ENCODE results near the gene RBM19.

The RBM19 gene

DNA sequence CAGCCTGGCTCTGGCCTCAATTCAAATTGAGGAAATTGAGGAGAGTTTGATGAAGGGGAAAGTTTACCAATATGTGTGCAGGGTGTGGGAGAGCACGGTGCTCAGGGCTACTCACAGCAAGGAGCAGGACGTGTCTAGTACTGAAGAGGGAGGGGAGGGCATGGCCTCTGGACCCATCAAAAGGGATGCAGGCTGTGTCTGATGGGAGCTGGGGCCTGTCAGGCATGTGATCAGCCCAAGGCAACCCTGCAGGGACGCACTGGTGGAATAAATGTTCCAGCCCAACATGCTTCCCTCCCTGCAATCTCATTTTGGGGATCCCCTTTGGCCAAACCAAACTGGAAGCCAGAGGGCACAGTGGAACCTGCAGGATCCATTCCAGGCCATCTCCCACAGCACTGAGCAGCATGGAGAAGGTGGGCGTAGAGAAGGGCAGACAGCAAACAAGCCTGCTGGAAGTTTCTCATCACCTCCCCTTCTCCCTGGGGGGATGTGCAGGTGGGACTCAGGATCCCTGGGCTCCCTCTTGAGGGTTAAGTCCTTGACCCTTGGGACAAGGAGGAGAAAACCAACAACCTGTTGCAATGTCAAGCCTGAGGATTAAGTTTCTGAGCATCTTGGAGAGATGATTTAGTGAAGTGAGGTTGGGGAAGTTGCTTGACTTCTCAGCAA lies 17.8 kb upstream of the RBM19 start:
- TF ChIP-seq JUND (IDR thresholded peaks at IDR 0.05; ENCODE audit: low read depth): no peak
- DNase-seq (ENCODE audit: low read depth in 1 of 2, low spot score in 1 of 2): no peak
- in situ Hi-C loops (cut with HindIII; ENCODE audit: low pct_unique_long_range_greater_than_20kb, low sequenced_read_pairs): no loop called here

DNA sequence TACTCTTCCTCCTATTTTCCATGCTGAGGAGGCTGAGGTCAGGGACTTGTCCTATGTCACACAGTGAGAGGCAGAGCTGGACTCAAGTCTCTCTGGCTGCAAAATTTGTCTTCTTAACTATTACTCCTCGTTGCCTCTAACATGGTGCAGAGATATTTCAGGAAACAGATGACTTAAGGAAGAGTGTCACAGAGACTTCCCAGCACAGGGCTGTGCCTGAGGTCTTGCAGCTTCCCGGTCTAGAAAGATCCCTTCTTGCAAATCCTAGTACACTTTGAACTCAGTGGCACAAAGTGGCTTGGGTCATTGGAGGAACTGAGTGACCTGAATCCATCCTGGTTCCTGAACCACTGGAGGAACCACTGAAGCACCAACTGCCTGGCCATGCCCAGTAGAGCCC lies 17.1 kb upstream of the RBM19 start:
- no peak for DNase-seq (ENCODE audit: low read depth in 1 of 2, low spot score in 1 of 2)
- in situ Hi-C loops (cut with HindIII; ENCODE audit: low pct_unique_long_range_greater_than_20kb, low sequenced_read_pairs): no loop called here

DNA sequence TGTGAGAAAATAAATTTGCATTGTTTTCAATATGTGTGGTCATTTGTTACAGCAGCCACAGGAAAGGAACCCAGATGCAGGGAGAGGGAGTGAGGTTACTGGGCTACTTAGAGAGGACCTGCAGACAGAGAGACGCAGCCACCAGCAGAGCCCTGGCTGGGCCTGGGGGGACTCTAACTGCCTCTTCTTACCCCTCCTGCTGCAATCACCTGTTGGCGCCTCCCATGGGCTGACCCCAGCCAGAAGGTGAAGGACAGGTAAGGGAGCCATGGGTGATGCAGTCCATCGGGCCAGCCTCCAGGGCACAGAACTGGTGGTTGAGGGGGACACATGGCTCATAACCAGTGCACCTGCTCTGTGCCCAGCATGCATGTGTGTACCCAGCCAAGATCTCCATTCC lies 15.8 kb upstream of the RBM19 start:
- DNase-seq (ENCODE audit: low read depth in 1 of 2, low spot score in 1 of 2): no peak
- no peak for TF ChIP-seq JUND (IDR thresholded peaks at IDR 0.05; ENCODE audit: low read depth)
- in situ Hi-C loops (cut with HindIII; ENCODE audit: low pct_unique_long_range_greater_than_20kb, low sequenced_read_pairs): no loop called here

More for the DNA sequence above, 17.1 kb upstream of the RBM19 start:
- no peak for TF ChIP-seq JUND (IDR thresholded peaks at IDR 0.05; ENCODE audit: low read depth)

- no peak for TF ChIP-seq JUND (IDR thresholded peaks at IDR 0.05; ENCODE audit: low read depth)
- peak; percentile 58 to 85 for DNase-seq (ENCODE audit: low read depth in 1 of 2, low spot score in 1 of 2)
- in situ Hi-C loops (cut with HindIII; ENCODE audit: low pct_unique_long_range_greater_than_20kb, low sequenced_read_pairs): no loop called here
Measured at GRCh38 chr12:113980537-113981337, 14.6 kb upstream of the RBM19 start.

- in situ Hi-C loops (cut with HindIII; ENCODE audit: low pct_unique_long_range_greater_than_20kb, low sequenced_read_pairs): no loop called here
- no peak for TF ChIP-seq JUND (IDR thresholded peaks at IDR 0.05; ENCODE audit: low read depth)
- no peak for DNase-seq (ENCODE audit: low read depth in 1 of 2, low spot score in 1 of 2)
Measured at GRCh38 chr12:113980054-113980453, 13.9 kb upstream of the RBM19 start.

DNA sequence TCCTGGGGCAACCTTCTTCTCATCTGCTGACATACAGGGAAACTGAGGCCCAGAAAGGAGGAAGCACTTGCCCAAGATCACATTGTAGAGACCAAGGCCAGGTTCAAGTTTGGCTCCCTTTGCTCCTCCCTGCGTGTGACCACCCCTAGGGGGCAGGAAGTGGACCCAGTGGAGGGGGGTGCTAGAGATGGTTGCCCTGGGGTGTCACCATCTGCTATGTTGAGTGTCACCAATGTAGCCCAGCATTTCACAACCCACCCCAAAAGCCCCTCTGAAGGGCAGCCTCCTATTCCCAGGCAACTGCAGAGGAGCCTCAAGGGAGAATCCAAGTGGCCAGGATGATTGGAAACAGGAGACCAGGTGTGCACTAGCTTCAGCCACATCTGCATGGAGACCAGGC lies 12.0 kb upstream of the RBM19 start:
- in situ Hi-C loops (cut with HindIII; ENCODE audit: low pct_unique_long_range_greater_than_20kb, low sequenced_read_pairs): no loop called here
- no peak for TF ChIP-seq JUND (IDR thresholded peaks at IDR 0.05; ENCODE audit: low read depth)
- DNase-seq (ENCODE audit: low read depth in 1 of 2, low spot score in 1 of 2): no peak

DNA sequence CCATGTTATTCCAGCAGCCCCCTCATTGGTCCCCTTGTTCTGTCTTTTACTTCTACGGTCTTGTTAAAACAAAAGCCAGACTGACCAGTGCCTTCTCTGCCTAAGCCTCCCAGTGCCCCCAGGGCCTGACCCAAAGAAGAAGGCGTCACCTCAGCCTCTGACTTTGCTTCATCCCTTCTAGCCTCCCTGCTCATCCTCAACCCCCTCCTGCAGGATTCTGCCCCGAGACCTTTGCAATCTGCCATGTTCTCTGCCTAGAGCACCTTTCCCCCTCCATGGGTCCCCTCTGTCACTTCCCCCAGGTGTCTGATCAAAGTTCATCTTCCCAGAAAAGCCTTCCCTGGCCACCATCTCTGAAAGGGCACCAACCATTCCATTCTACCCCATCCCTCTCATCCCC lies 7.9 kb upstream of the RBM19 start:
- in situ Hi-C loops (cut with HindIII; ENCODE audit: low pct_unique_long_range_greater_than_20kb, low sequenced_read_pairs): no loop called here
- no peak for DNase-seq (ENCODE audit: low read depth in 1 of 2, low spot score in 1 of 2)
- no peak for TF ChIP-seq JUND (IDR thresholded peaks at IDR 0.05; ENCODE audit: low read depth)

GRCh38 chr12:113973109-113973904 lies 7.2 kb upstream of the RBM19 start:
- no peak for TF ChIP-seq JUND (IDR thresholded peaks at IDR 0.05; ENCODE audit: low read depth)
- in situ Hi-C loops (cut with HindIII; ENCODE audit: low pct_unique_long_range_greater_than_20kb, low sequenced_read_pairs): no loop called here
- no peak for DNase-seq (ENCODE audit: low read depth in 1 of 2, low spot score in 1 of 2)

DNA sequence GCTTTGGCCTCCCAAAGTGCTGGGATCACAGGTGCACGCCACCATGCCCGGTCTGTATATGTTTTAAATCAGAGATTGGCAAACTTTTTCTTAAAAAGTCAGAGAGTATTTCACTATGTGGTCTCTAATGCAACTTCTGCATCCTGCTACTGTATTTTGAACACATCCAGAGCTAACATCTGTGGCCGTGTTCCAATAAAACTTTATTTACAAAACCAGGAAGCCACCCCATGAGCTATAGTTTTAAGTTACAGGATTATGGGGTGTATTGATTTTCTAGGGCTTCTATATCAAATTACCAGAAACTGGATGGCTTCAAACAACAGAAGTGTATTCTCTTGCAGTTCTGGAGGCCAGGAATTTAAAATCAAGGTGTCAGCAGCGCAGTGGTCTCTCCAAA lies 5.3 kb upstream of the RBM19 start:
- in situ Hi-C loops (cut with HindIII; ENCODE audit: low pct_unique_long_range_greater_than_20kb, low sequenced_read_pairs): no loop called here
- no peak for DNase-seq (ENCODE audit: low read depth in 1 of 2, low spot score in 1 of 2)
- TF ChIP-seq JUND (IDR thresholded peaks at IDR 0.05; ENCODE audit: low read depth): no peak

DNA sequence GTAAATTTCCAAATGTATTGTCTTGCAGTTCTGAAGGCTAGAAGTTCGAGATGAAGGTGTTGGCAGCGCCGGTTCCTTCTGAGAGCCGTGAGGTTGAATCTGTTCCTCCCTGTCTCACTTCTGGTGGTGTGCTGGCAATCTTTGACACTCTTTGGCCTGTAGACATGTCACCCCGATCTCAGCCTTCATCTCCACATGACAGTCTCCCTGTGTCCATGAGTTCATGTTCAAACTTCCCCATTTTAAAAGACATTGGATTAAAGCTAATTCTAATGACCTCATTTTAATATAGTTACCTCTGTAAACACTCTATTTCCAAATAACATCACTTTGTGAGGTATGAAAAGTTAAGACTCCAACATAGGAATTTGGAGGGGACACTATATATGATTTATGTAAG lies 4.1 kb upstream of the RBM19 start:
- DNase-seq (ENCODE audit: low read depth in 1 of 2, low spot score in 1 of 2): no peak
- no peak for TF ChIP-seq JUND (IDR thresholded peaks at IDR 0.05; ENCODE audit: low read depth)
- in situ Hi-C loops (cut with HindIII; ENCODE audit: low pct_unique_long_range_greater_than_20kb, low sequenced_read_pairs): no loop called here

DNA sequence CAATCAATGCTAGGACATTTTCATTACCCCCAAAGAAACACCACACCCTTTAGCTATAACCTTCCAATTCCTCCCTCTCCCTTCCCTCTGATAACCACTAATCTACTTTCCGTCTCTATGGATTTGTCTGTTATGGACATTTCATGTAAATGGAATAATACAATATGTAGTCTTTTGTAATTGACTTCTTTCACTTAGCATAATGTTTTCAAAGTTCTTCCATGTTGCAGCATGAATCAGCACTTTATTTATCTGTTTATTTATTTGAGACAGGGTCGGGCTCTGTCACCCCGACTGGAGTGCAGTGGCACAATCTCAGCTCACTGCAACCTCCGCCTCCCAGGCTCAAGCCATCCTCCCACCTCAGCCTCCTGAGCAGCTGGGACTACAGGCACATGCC lies 1.2 kb upstream of the RBM19 start:
- in situ Hi-C loops (cut with HindIII; ENCODE audit: low pct_unique_long_range_greater_than_20kb, low sequenced_read_pairs): no loop called here
- no peak for TF ChIP-seq JUND (IDR thresholded peaks at IDR 0.05; ENCODE audit: low read depth)
- no peak for DNase-seq (ENCODE audit: low read depth in 1 of 2, low spot score in 1 of 2)

- in situ Hi-C loops (cut with HindIII; ENCODE audit: low pct_unique_long_range_greater_than_20kb, low sequenced_read_pairs): no loop called here
- TF ChIP-seq JUND (IDR thresholded peaks at IDR 0.05; ENCODE audit: low read depth): no peak
- no peak for DNase-seq (ENCODE audit: low read depth in 1 of 2, low spot score in 1 of 2)
Measured at GRCh38 chr12:113962733-113963132, 3.4 kb downstream of the RBM19 start.
